HG03196 (cell line): ENCODE results near the gene LRP2BP.
"Not testable (repeated sequence)": the region's sequence is repeated elsewhere in the genome, so short reads cannot be mapped to it uniquely, and the experiment has no call there.

Source experiments
- ATAC-seq: cut with Tn5 transposase; IDR thresholded peaks from one replicate; pipeline ENCODE4 v1.9.1; 2021; ENCODE audit not compliant: unreplicated experiment

Gene LRP2BP

GRCh38 chr4:185362570-185362969 lies 33.2 kb downstream of the LRP2BP start:
- ATAC-seq: not testable (repeated sequence)

- ATAC-seq: no peak
Observed at GRCh38 chr4:185361872-185362271, 33.9 kb downstream of the LRP2BP start.

DNA sequence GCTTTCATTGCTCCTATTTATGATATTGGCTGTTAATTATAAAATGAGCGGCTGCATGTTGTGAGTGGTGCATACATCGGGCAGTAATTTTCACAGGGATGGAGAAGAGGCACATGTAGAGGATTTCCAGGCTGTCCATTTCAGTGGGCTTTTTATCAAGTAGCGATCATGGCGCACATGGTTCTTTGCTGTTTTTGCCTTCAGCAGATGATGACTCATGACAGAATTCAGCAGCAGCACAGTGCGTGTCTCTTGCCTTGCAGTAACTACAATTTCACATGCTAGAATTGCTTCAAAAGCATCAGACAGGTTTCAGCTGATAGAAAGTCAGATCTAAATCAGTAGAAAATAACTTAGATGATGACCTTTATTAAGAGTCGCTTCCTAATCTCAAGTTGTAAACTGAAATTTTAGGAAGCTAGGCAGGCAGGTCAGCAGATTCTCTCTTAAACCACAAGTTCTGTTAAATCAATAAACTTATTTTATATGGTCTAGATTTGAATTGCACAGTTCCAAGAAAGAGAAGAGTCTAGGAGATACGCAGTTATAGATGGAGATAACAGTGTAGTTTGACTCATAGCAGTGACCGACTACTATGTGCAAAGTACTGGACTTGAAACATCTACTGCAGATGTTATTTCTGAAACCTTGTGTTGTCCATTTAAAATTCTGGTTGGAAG lies 35.8 kb downstream of the LRP2BP start:
- no peak for ATAC-seq

GRCh38 chr4:185358959-185359358 lies 36.8 kb downstream of the LRP2BP start:
- no peak for ATAC-seq

- no peak for ATAC-seq
Observed at GRCh38 chr4:185358514-185358913, 37.2 kb downstream of the LRP2BP start.

DNA sequence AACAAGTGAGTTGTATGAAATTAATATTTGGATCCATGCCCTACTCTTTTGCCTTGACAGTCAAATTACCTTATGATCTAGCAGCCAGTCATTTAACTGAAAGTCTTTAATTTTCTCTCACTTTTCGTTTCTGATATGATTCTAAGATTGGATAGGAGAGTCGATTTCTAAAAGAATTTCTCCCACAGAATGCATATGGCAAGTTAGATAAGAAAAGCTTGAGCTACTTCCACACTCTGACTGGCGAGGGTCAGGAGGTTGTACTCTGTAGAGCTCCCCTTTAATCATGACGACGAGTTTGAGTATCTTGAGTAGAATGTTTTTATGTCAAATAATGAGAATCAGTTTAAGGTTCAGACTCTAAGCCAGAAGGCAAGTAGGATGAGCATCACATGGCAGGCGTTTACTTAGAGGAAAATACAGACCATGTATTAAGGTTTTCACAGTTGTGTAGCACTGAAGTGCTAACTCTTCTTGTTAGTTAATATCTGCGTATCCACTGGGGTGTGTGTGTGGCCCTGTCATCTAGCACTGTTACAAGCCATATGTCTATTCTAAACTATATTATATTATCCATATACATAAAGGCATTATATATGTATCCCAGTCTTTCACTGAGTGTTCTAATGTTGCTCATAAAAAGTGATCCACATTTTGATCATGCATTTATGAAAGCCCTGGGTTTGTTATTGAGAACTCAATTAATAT lies 37.8 kb downstream of the LRP2BP start:
- ATAC-seq: no peak

DNA sequence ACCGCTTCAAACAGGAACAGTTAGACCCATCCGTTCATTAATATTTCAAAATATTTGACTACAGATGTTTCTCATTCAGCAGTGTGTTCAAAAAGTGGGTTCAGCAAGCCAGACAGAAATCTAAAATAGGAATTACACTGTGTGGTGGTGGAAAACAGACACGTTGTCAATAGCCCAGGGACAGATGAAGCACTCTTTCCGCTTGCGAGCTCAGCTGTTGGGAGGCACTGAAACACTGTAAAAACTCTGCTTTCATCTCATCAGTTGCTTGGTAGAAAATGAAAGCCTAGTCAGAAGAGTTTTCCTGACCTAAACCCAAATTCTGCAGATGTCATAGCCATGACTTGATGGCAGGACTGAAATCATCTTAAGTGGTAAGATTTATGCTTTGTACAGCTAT lies 38.5 kb downstream of the LRP2BP start:
- no peak for ATAC-seq

DNA sequence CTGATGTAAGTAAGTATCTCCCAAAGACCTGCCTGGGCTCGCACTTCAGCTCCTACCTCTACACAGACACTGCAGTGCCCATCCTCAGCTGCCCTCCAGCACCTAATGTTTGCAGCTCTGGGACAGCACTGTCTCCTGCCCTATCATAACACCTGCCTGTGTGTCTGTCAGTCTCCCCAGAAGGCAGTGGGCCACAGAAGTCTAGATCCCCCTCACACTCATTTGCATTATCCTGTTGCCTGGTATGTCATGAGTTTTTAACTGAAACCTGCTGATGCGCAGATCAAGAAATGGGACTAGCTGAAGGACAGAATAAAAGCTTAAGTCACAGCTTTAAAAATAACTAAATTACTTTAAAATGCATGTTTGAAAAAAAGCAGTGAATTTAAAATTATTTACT lies 43.0 kb downstream of the LRP2BP start:
- no peak for ATAC-seq

- ATAC-seq: no peak
Observed at GRCh38 chr4:185352202-185352601, 43.5 kb downstream of the LRP2BP start.

GRCh38 chr4:185351691-185352090 lies 44.0 kb downstream of the LRP2BP start:
- no peak for ATAC-seq

- ATAC-seq: no peak
Observed at GRCh38 chr4:185346975-185347601, 48.6 kb downstream of the LRP2BP start.

- peak; percentile 52 for ATAC-seq
Observed at GRCh38 chr4:185344743-185345538, 50.8 kb downstream of the LRP2BP start.

GRCh38 chr4:185343726-185344581 lies 51.8 kb downstream of the LRP2BP start:
- no peak for ATAC-seq

DNA sequence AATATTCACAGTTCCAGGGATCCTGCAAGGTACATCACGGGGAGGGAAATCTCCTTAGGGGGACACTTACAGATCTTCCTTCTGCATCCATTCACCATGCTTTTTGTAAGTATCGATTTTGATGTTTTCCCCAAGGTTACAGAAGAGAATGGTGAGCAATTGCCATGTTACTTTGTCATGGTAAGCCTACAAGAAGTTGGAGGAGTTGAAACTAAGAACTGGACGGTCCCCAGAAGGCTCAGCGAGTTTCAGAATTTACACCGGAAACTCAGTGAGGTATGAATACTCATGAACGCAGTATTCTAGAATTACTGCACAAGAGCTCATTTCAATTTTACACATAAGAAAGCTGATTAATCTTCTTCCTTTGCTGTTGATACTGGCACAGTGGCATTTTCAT lies 53.9 kb downstream of the LRP2BP start:
- peak; percentile 71 for ATAC-seq

DNA sequence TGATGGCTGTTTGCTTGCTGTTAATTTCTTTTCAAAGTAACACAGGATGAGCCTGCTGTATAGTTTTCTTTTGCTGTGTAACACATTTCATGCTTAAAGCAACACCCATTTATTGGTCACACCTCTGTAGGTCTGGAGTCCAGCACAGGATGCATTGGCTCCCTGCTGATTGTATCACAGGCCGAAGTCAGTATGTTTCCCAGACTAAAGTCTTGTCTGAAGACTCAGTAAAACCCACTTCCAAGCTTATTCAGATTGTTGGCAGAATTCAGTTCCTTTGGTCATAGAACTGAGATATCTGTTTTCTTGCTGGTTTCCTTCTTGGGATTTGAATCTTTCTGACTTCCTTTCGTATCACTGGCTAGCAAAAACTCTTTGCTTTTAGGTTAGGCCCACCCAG lies 54.3 kb downstream of the LRP2BP start:
- no peak for ATAC-seq

- no peak for ATAC-seq
Observed at GRCh38 chr4:185339941-185340340, 55.8 kb downstream of the LRP2BP start.

- no peak for ATAC-seq
Observed at GRCh38 chr4:185335579-185335978, 60.1 kb downstream of the LRP2BP start.

GRCh38 chr4:185334326-185334725 lies 61.4 kb downstream of the LRP2BP start:
- ATAC-seq: no peak

DNA sequence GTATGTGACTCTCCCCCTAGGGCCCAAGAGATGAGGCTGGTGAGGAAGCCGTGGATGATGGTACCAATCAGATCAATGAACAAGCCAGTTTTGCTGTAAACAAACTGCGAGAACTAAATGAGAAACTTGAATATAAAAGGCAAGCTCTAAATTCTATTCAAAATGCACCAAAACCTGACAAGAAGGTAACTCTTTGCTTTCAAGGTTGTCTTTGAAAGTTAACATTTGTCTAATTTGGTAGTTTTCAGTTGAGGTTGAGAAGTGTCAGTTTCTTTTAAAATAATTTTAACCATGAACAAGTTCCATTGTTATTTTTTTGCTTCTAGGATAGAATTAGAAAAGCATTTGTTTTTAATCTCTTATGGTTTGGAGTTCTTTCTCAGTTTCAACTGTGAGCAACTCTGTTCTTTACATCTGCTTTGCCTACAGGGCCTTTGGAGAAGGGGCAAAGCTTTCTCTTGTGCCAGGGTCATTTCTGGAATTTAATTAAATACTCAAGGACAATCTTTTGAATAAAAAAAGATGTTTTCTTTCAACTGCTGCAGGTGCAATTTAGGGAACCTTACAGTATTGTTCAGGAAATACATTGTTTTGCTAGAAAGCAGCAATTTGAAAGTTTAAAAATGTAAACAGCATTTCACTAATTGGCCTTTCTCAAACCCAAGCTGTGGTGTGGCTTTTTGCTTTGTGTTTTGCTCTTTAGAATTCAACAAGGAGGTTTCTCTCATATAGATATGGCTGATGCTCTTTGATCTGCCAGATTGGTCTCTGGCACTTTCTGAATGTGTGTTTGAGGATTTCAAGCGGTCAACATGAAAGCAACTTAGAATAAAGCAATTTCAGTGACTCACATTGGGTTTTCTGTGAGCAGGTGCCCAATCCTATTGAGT lies 62.9 kb downstream of the LRP2BP start:
- ATAC-seq: peak; percentile 78
